WTC11 (cell line): ENCODE data around the gene FBXL7. TPM values are rescaled to one million over a fixed set of nuclear protein-coding genes. Genes with fewer than 3 reads are reported as not detected.

ENCODE experiments used
- ATAC-seq: fragments of 200-7000 bp; cut with Tn5 transposase; 2 replicates; pipeline ENCODE4 v1.10.0; 2021; ENCODE audit warnings: mild to moderate bottlenecking, moderate library complexity
- CTCF ChIA-PET: fragments of 300-600 bp; sonication (Branson Sonifier 250); formaldehyde crosslinking; loops from one replicate; lab custom pipeline; 2021; ENCODE audit warnings: antibody characterized with exemption; lab: Charles Lee
- POLR2A ChIA-PET: fragments of 350-600 bp; sonication (Branson Sonifier 250); formaldehyde crosslinking; loops from one replicate; lab custom pipeline; 2021; ENCODE audit warnings: antibody characterized with exemption; lab: Charles Lee
- DNase-seq: peaks from one replicate; pipeline ENCODE4 v3.0.0; 2021; ENCODE audit warnings: low spot score
- H3K27ac Mint-ChIP-seq: 2 replicates; pipeline ENCODE4 v1.8.0; 2021; ENCODE audit warnings: mixed read lengths
- H3K27me3 Mint-ChIP-seq: 2 replicates; pipeline ENCODE4 v1.8.0; 2021; ENCODE audit warnings: low read depth, mild to moderate bottlenecking, moderate library complexity, mixed read lengths
- H3K36me3 Mint-ChIP-seq: 2 replicates; pipeline ENCODE4 v1.8.0; 2021; ENCODE audit warnings: mixed read lengths
- H3K4me1 Mint-ChIP-seq: 2 replicates; pipeline ENCODE4 v1.8.0; 2022; ENCODE audit warnings: mixed read lengths
- H3K4me3 Mint-ChIP-seq: 2 replicates; pipeline ENCODE4 v1.8.0; 2021; ENCODE audit warnings: mild to moderate bottlenecking, moderate library complexity, mixed read lengths
- H3K9me3 Mint-ChIP-seq: 2 replicates; pipeline ENCODE4 v1.8.0; 2021; ENCODE audit warnings: mixed read lengths
- ATF1 ChIP-seq: sonication (generic); formaldehyde crosslinking; IDR thresholded peaks from 2 replicates; pipeline ENCODE4 v1.8.1; 2023; ENCODE audit warnings: mild to moderate bottlenecking, moderate library complexity, missing genetic modification reagents
- ETV6 ChIP-seq: sonication (generic); formaldehyde crosslinking; IDR thresholded peaks from 2 replicates; pipeline ENCODE4 v1.8.1; 2022; ENCODE audit warnings: mild to moderate bottlenecking, missing genetic modification reagents
- FOXK1 ChIP-seq: sonication (generic); formaldehyde crosslinking; IDR thresholded peaks from 2 replicates; pipeline ENCODE4 v1.8.0; 2022; ENCODE audit warnings: mild to moderate bottlenecking, moderate library complexity, missing genetic modification reagents
- FOXP1 ChIP-seq: sonication (generic); formaldehyde crosslinking; IDR thresholded peaks from 2 replicates; pipeline ENCODE4 v1.8.0; 2022; ENCODE audit warnings: missing genetic modification reagents, mild to moderate bottlenecking, moderate library complexity, borderline replicate concordance
- GABPB1 ChIP-seq: sonication (generic); formaldehyde crosslinking; IDR thresholded peaks from 2 replicates; pipeline ENCODE4 v1.8.1; 2023; ENCODE audit warnings: mild to moderate bottlenecking, missing genetic modification reagents
- GTF2I ChIP-seq: fragments of 250-450 bp; sonication (Bioruptor Pico); conservative IDR thresholded peaks from 2 replicates; pipeline ENCODE4 v1.4.0; 2021; ENCODE audit warnings: mild to moderate bottlenecking
- IRF1 ChIP-seq: sonication (generic); formaldehyde crosslinking; IDR thresholded peaks from 2 replicates; pipeline ENCODE4 v1.8.0; 2023; ENCODE audit warnings: missing genetic modification reagents
- NFYB ChIP-seq: sonication (generic); formaldehyde crosslinking; conservative IDR thresholded peaks from 2 replicates; pipeline ENCODE4 v1.8.0; 2022; ENCODE audit warnings: low read depth, missing genetic modification reagents
- NR2C2 ChIP-seq: sonication (generic); formaldehyde crosslinking; IDR thresholded peaks from 2 replicates; pipeline ENCODE4 v1.8.0; 2022; ENCODE audit warnings: mild to moderate bottlenecking, missing genetic modification reagents
- OVOL2 ChIP-seq: fragments of 250-450 bp; sonication (Bioruptor Pico); IDR thresholded peaks from 2 replicates; pipeline ENCODE4 v1.9.0; 2021; ENCODE audit warnings: mild to moderate bottlenecking, borderline replicate concordance
- PRDM15 ChIP-seq: sonication (generic); formaldehyde crosslinking; IDR thresholded peaks from 2 replicates; pipeline ENCODE4 v1.8.0; 2022; ENCODE audit warnings: missing genetic modification reagents
- RORB ChIP-seq: fragments of 250-450 bp; sonication (Bioruptor Pico); IDR thresholded peaks from 2 replicates; pipeline ENCODE4 v1.9.0; 2021; ENCODE audit warnings: mild to moderate bottlenecking
- ZNF138 ChIP-seq: sonication (generic); formaldehyde crosslinking; conservative IDR thresholded peaks from 2 replicates; pipeline ENCODE4 v1.8.1; 2022; ENCODE audit warnings: mild to moderate bottlenecking, moderate library complexity, missing genetic modification reagents
- ZNF512 ChIP-seq: sonication (generic); formaldehyde crosslinking; IDR thresholded peaks from 2 replicates; pipeline ENCODE4 v1.8.1; 2022; ENCODE audit warnings: missing genetic modification reagents, borderline replicate concordance
- total RNA-seq: library from RNA; stranded (reverse); gene quantifications from 3 replicates; pipeline ENCODE4 v1.2.3, GENCODE V29; 2021
- TF ChIP-seq, protein P1 (sequence below): sonication (generic); formaldehyde crosslinking; conservative IDR thresholded peaks from 2 replicates; pipeline ENCODE4 v1.8.1; 2023; ENCODE audit warnings: mild to moderate bottlenecking, low read depth, missing genetic modification reagents, moderate library complexity
- TF ChIP-seq, protein P2 (sequence below): fragments of 250-450 bp; sonication (Bioruptor Pico); IDR thresholded peaks from 2 replicates; pipeline ENCODE4 v1.9.0; 2021; ENCODE audit warnings: moderate library complexity, mild to moderate bottlenecking, inconsistent platforms, borderline replicate concordance
- TF ChIP-seq, protein P3 (sequence below): sonication (generic); formaldehyde crosslinking; IDR thresholded peaks from 2 replicates; pipeline ENCODE4 v1.8.1; 2023; ENCODE audit warnings: mild to moderate bottlenecking, missing genetic modification reagents, moderate library complexity

FBXL7 gene
- total RNA-seq, 1 experiment from 2014 or later = 13.8 TPM

DNA sequence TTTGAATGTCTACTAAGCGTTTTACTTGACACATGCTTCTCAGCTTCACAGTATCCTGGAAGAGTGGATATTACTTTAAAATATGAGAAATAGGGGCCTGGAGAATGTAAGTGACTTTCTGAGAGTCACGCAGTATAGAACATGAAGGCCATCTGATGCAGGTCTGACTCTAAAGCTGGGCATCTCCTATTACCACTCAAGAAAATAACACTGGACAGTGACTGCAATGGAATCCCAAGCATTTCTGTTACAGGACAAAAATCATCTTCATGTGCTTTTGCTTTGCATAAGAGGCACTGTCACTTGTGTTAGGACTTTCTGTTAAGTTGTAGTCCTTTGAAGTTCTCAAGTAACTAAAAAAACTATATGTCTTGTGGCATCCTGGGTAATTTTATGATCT lies 335.5 kb downstream of the FBXL7 start:
- no peak for ATAC-seq

More for the DNA sequence above, 335.5 kb downstream of the FBXL7 start:
- H3K4me1 Mint-ChIP-seq = peaks cover 27% of the 10 kb centered on the region
- POLR2A ChIA-PET = no interaction called here
- CTCF ChIA-PET = interaction anchor here (1.6 kb wide), 1 partner anchor 12 kb away, joined by 5 read pairs; no protein-coding TSS in a partner anchor
- no peak overlapping the region for H3K4me3 Mint-ChIP-seq
- TF ChIP-seq, protein P1, sequence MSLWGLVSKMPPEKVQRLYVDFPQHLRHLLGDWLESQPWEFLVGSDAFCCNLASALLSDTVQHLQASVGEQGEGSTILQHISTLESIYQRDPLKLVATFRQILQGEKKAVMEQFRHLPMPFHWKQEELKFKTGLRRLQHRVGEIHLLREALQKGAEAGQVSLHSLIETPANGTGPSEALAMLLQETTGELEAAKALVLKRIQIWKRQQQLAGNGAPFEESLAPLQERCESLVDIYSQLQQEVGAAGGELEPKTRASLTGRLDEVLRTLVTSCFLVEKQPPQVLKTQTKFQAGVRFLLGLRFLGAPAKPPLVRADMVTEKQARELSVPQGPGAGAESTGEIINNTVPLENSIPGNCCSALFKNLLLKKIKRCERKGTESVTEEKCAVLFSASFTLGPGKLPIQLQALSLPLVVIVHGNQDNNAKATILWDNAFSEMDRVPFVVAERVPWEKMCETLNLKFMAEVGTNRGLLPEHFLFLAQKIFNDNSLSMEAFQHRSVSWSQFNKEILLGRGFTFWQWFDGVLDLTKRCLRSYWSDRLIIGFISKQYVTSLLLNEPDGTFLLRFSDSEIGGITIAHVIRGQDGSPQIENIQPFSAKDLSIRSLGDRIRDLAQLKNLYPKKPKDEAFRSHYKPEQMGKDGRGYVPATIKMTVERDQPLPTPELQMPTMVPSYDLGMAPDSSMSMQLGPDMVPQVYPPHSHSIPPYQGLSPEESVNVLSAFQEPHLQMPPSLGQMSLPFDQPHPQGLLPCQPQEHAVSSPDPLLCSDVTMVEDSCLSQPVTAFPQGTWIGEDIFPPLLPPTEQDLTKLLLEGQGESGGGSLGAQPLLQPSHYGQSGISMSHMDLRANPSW (CRISPR knock-in tag) = no peak
- no peak for TF ChIP-seq OVOL2 (CRISPR knock-in tag)
- TF ChIP-seq NR2C2 (CRISPR knock-in tag) = no peak
- no peak for TF ChIP-seq FOXK1 (CRISPR knock-in tag)
- no peak for TF ChIP-seq ETV6 (CRISPR knock-in tag)
- TF ChIP-seq ZNF138 (CRISPR knock-in tag) = no peak
- TF ChIP-seq PRDM15 (CRISPR knock-in tag) = no peak
- no peak for TF ChIP-seq RORB (CRISPR knock-in tag)
- TF ChIP-seq, protein P2, sequence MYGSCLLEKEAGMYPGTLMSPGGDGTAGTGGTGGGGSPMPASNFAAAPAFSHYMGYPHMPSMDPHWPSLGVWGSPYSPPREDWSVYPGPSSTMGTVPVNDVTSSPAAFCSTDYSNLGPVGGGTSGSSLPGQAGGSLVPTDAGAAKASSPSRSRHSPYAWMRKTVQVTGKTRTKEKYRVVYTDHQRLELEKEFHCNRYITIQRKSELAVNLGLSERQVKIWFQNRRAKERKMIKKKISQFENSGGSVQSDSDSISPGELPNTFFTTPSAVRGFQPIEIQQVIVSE (CRISPR knock-in tag) = no peak
- TF ChIP-seq, protein P3, sequence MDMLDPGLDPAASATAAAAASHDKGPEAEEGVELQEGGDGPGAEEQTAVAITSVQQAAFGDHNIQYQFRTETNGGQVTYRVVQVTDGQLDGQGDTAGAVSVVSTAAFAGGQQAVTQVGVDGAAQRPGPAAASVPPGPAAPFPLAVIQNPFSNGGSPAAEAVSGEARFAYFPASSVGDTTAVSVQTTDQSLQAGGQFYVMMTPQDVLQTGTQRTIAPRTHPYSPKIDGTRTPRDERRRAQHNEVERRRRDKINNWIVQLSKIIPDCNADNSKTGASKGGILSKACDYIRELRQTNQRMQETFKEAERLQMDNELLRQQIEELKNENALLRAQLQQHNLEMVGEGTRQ (CRISPR knock-in tag) = no peak
- TF ChIP-seq ZNF512 (CRISPR knock-in tag) = no peak
- TF ChIP-seq IRF1 (CRISPR knock-in tag) = no peak
- no peak for TF ChIP-seq GTF2I
- no peak for TF ChIP-seq ATF1 (CRISPR knock-in tag)
- TF ChIP-seq NFYB (CRISPR knock-in tag) = no peak
- no peak for TF ChIP-seq GABPB1 (CRISPR knock-in tag)
- TF ChIP-seq FOXP1 = no peak
- no peak for DNase-seq
- H3K36me3 Mint-ChIP-seq = peaks cover 10% of the 10 kb centered on the region
- no peak overlapping the region for H3K27ac Mint-ChIP-seq
- no peaks in the 10 kb centered on the region; the same call in 1 of the 2 replicates for H3K27me3 Mint-ChIP-seq
- peaks cover 16% of the 10 kb centered on the region for H3K9me3 Mint-ChIP-seq
